Heart right ventricle (tissue), 16 donors: ENCODE measurements around the gene CYSLTR1. TPM values are rescaled to one million over a fixed set of nuclear protein-coding genes. Genes with fewer than 3 reads are reported as not detected.

Experiments
- ATAC-seq, 8 donors: fragments of 200-7000 bp; cut with Tn5 transposase; one replicate each; pipeline ENCODE4 v1.9.1; 2020; ENCODE audit warnings: mild to moderate bottlenecking in 8 of 8, moderate library complexity in 8 of 8, moderate number of reproducible peaks in 1 of 8
- DNase-seq, 2 donors: peaks; one replicate each; pipeline ENCODE4 v3.0.0-alpha.2; 2020
- H3K27ac ChIP-seq, 10 donors: fragments of 200-600 bp; sonication (generic) in 2 of 10; one replicate each; pipeline versions ENCODE4 v1.5.0 to v1.8.0; 2020 to 2022; ENCODE audit warnings: mild to moderate bottlenecking in 3 of 10
- H3K27me3 ChIP-seq, 7 donors: fragments of 200-600 bp; one replicate each; pipeline ENCODE4 v1.8.0; 2021 to 2022; ENCODE audit warnings: mild to moderate bottlenecking in 2 of 7
- H3K36me3 ChIP-seq, 9 donors: fragments of 200-600 bp; sonication (generic) in 1 of 9; one replicate each; pipeline versions ENCODE4 v1.5.0 to v1.8.0; 2020 to 2022; ENCODE audit warnings: mild to moderate bottlenecking in 2 of 9
- H3K4me1 ChIP-seq, 9 donors: fragments of 200-600 bp; sonication (generic) in 1 of 9; one replicate each; pipeline versions ENCODE4 v1.5.0 to v1.8.0; 2020 to 2022; ENCODE audit warnings: mild to moderate bottlenecking in 4 of 9
- H3K4me3 ChIP-seq, 10 donors: fragments of 200-600 bp; sonication (generic) in 2 of 10; one replicate each; pipeline versions ENCODE4 v1.5.0 to v1.8.0; 2020 to 2022; ENCODE audit warnings: mild to moderate bottlenecking in 7 of 10, moderate library complexity in 2 of 10
- H3K9me3 ChIP-seq, 11 donors: fragments of 200-600 bp in 10 of 11; sonication (generic) in 2 of 11; one replicate each; pipeline versions ENCODE4 v1.5.0 to v1.8.0; 2013 to 2022; ENCODE audit warnings: mild to moderate bottlenecking in 2 of 11, control low read depth in 1 of 11, moderate library complexity in 1 of 11
- CTCF ChIP-seq, 9 donors: fragments of 200-600 bp; sonication (generic) in 2 of 9; IDR thresholded peaks; one replicate each; pipeline versions ENCODE4 v1.5.0 to v1.8.0; 2021 to 2022; ENCODE audit warnings: antibody characterized with exemption in 9 of 9, mild to moderate bottlenecking in 5 of 9, moderate library complexity in 1 of 9
- WGBS, 2 donors: extraction: QIAGEN DNeasy Blood & Tissue Kit; methylation state at CpG; one replicate each; pipeline ENCODE4 v1.1.7; 2013; ENCODE audit warnings: inconsistent platforms in 1 of 2; 5-methylcytosine and 5-hydroxymethylcytosine counted together
- intact Hi-C, 10 donors: fragments of 100-400 bp; cut with DNase I; formaldehyde crosslinking; loops; one replicate each; pipeline versions ENCODE4 v1.11.1 to v1.14.2; 2022
- long read RNA-seq, 3 donors: library from polyadenylated mRNA; unstranded; transcript quantifications; one replicate each; pipeline ENCODE4 v2.0.0, GENCODE V29; 2020 to 2021
- polyA plus RNA-seq, 2 donors: library from polyadenylated mRNA; stranded (reverse); fragments of 200-250 nt; gene quantifications; one replicate each; pipeline ENCODE4 v1.2.3, GENCODE V29; 2013
- total RNA-seq, 10 donors: library from RNA; stranded (reverse); fragmentation: NEBNext Ultra II Directional in 3 of 10; extraction: Animal tissue kit (Norgen Biotek cat#: 25700) in 3 of 10; gene quantifications; one replicate each; pipeline versions ENCODE4 v1.2.1 to v1.2.4, GENCODE V29; 2021 to 2023
- donor health status: Arrhythmogenic right ventricular cardiomyopathy.
- donor health status: ischemic (EF 13 %, LVEDD 7.1; RV severe dilation, severe dysfunction).
- donor health status: healthy with polysubstance abuse.
- donor health status: DM: no; HTN: yes; CAD: no.
- donor health status: DM: no; HTN: no; CAD: no.
- donor health status: ischemic (EF 25% LVEDD 6.9; RV normal size, moderate dysfunction).
- donor health status: ischemic (EF 25% LVEDD 5.7; RV mildly dilated, moderate dysfunction).
- donor health status: healthy.
- donor health status: DM: yes; HTN: yes; CAD: no.
- donor health status: Ischemic cardiomyopathy.
- donor health status: ischemic (EF 35%, LVEDD 5.7; RV mildly dilated, moderate dysfunction).
- donor health status: nonischemic (EF 11% LVEDD 7.7; RV severe dilation, severe dysfunction).
- donor health status: DM: yes; HTN: yes; CAD: no.
- donor health status: PGD.
- donor health status: ischemic (EF 29% LVEDD 5.4; RV normal size, mild dysfunction).
- donor health status: nonischemic (EF 23%, LVEDD 6.1; RV moderate dilation, normal function).

Gene CYSLTR1
- total RNA-seq: 1 to 10 TPM in 6 of 10 donors, under 1 TPM in 4; 0.35 to 2.5 (median 1.1) TPM
- polyA plus RNA-seq: under 1 TPM; 0.26 to 0.51 TPM
- long read RNA-seq, donor 1: 0 reads
- long read RNA-seq, donor 2, partial matches to known transcripts: 0 of 1 reads
- long read RNA-seq, donor 2, other reads (novel, unspliced or antisense): 0 of 1 reads
- long read RNA-seq, donor 3, partial matches to known transcripts: 0 of 1 reads
- long read RNA-seq, donor 3, other reads (novel, unspliced or antisense): 0 of 1 reads

- H3K27me3 ChIP-seq: peaks cover 0 to 26% (median 0%) of the 10 kb centered on the region in 7 donors
- TF ChIP-seq CTCF (IDR thresholded peaks at IDR 0.05): no peak
- 16 to 21% methylated on average over 7 of the region's 7 CpGs for WGBS, 2 donors
- DNase-seq (peak in 1 of 2 donors; percentile 11), ATAC-seq (peak in 4 of 8 donors; percentile 25 to 56 (median 34))
- peaks cover 0 to 8% (median 0%) of the 10 kb centered on the region in 9 donors for H3K4me1 ChIP-seq
- intact Hi-C loops: no loop called here
- no peaks in the 10 kb centered on the region for H3K9me3 ChIP-seq
- H3K36me3 ChIP-seq: no peaks in the 10 kb centered on the region
- peak within 1 kb of the TSS in 2 of 10 donors; percentile 39 to 72 for H3K27ac ChIP-seq
- H3K4me3 ChIP-seq: peak within 1 kb of the TSS in 7 of 10 donors; percentile 15 to 46 (median 34)
Measured at GRCh38 chrX:78327370-78328086, at the start of gene CYSLTR1. TSS of gene CYSLTR1 (minus strand) at chrX:78327611. CDS start at chrX:78273746, 53,865 bp downstream.

GRCh38 chrX:78377186-78377585 lies 49.8 kb upstream of the CYSLTR1 start:
- no peak for DNase-seq
- H3K36me3 ChIP-seq: no peaks in the 10 kb centered on the region
- H3K27ac ChIP-seq: no peak overlapping the region
- intact Hi-C loops: no loop called here
- H3K4me1 ChIP-seq: peaks cover 0 to 12% (median 0%) of the 10 kb centered on the region in 9 donors
- WGBS, 2 donors: 87 to 93% methylated on average over 2 of the region's 2 CpGs
- no peaks in the 10 kb centered on the region for H3K27me3 ChIP-seq
- TF ChIP-seq CTCF (IDR thresholded peaks at IDR 0.05): no peak
- peaks cover 0 to 16% (median 0%) of the 10 kb centered on the region in 11 donors for H3K9me3 ChIP-seq
- no peak overlapping the region for H3K4me3 ChIP-seq
- ATAC-seq: no peak

- Histone ChIP-seq H3K36me3 (no peaks in the 10 kb centered on the region), H3K9me3 (peaks cover 0 to 9% (median 0%) of the 10 kb centered on the region in 11 donors), H3K4me1 (peaks cover 0 to 12% (median 0%) of the 10 kb centered on the region in 9 donors), H3K27me3 (no peaks in the 10 kb centered on the region), H3K4me3 (no peak overlapping the region), H3K27ac (no peak overlapping the region)
- TF ChIP-seq CTCF (IDR thresholded peaks at IDR 0.05): no peak
- DNase-seq (no peak), ATAC-seq (no peak)
- intact Hi-C loops: no loop called here
Measured at GRCh38 chrX:78375894-78376293, 48.5 kb upstream of the CYSLTR1 start.

GRCh38 chrX:78366576-78366975 lies 39.2 kb upstream of the CYSLTR1 start:
- H3K27me3 ChIP-seq: no peaks in the 10 kb centered on the region
- intact Hi-C loops: no loop called here
- no peak for DNase-seq
- ATAC-seq: no peak
- no peak overlapping the region for H3K4me3 ChIP-seq
- no peaks in the 10 kb centered on the region for H3K4me1 ChIP-seq
- WGBS, 2 donors: 86 to 91% methylated on average over 1 of the region's 1 CpG
- peaks cover 0 to 20% (median 0%) of the 10 kb centered on the region in 11 donors for H3K9me3 ChIP-seq
- no peak overlapping the region for H3K27ac ChIP-seq
- no peak for TF ChIP-seq CTCF (IDR thresholded peaks at IDR 0.05)
- H3K36me3 ChIP-seq: no peaks in the 10 kb centered on the region
